Mesenteric fat pad (tissue), 1 donor: Measurements from ENCODE around the gene SLC39A11. TPM values are rescaled to one million over a fixed set of nuclear protein-coding genes. Genes with fewer than 3 reads are reported as not detected.

Source experiments
- DNase-seq: peaks from one replicate; pipeline ENCODE4 v3.0.0-alpha.2; 2020; ENCODE audit warnings: low spot score
- total RNA-seq: library from RNA; stranded (reverse); fragmentation: NEBNext Ultra II Directional; extraction: Animal tissue kit (Norgen Biotek cat#: 25700); gene quantifications from one replicate; pipeline ENCODE4 v1.2.1, GENCODE V29; 2021
- donor health status: DM: yes; HTN: yes; CAD: no.

The SLC39A11 gene
- total RNA-seq, 1 donor from 2014 or later: 36.2 TPM

DNA sequence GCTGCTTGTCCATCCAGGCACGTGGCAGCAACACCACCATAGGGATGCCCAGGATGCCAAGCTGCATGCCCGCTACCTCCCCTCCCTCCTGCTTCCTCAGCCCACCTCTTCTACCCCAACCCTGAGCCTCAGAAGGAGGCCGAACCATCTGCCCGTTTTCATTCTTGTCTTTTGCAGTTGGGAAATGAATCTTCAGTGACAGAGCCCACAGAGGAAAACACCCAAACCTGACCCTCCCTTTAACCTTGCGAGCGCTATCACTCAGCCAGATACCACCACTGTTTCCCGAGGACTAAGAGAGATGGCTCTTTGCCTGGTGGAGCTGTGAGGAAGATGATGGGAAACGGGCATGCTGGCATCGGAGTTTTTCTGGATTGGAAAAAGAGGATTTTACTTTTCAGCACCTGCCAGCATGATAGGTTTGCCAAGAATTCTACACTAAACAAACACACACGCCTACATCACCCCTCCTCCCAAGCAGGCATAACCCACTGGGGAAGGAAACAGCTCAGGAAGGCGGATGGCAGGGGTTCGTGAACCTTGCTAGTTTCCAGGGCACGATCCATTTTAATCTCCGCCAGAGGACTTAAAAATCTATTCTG is 457.4 kb downstream of the SLC39A11 start:
- DNase-seq: no peak

GRCh38 chr17:72634621-72635020 is 457.9 kb downstream of the SLC39A11 start:
- DNase-seq: no peak

DNA sequence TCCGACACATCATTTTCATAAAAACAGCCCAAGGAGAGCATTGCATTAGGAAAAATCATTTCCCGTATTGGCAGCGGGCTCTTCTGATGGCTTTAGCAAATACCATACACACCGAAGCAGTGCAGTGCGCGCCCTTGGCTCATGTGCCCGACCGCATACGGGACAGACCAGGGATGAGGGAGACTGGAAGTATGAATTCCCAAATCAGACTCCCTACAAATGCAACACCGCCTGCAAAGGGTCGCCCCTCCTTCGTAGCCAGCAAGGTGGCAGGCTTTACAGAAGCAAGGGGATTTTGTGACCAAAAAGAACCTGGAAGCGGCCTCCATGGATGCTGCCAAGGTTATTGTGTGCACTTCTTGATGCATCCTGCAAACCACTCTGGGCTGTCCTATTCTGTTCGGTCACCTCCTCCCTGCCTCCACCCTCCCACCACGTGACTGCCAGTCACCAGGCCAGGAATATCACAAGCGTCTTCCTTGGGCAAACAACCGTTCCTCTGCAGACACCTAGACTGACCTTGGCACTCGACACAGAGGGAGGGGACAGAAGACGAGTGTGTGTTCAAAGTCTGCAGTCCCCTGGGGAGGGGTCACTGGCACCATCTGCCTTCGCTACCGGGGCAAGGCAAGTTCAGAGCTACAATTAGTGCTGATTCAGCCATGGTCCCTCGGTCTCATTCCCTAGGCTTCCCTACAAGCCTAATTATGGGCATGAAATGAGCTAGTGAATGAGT is 460.4 kb downstream of the SLC39A11 start:
- DNase-seq: no peak

- no peak for DNase-seq
Observed at GRCh38 chr17:72631568-72631948, 460.9 kb downstream of the SLC39A11 start.

DNA sequence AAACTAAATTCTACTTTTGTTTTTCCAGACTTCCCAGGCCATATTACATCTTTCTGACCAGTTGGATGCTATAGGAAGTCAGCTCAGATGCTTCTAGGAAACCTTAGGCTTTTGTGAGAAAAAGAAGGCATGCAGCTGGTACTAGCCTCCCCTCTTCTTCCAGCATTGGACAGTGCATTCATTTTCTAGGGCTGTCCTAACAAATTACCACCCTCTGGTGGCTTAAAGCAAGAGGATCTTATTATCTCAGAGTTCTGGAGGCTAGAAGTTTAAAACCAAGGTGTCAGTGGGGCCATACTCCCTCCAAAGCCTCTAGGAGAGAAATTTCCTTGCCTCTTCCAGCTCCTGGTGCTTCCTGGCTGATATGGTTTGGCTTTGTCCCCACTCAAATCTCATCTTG is 467.8 kb downstream of the SLC39A11 start:
- no peak for DNase-seq

DNA sequence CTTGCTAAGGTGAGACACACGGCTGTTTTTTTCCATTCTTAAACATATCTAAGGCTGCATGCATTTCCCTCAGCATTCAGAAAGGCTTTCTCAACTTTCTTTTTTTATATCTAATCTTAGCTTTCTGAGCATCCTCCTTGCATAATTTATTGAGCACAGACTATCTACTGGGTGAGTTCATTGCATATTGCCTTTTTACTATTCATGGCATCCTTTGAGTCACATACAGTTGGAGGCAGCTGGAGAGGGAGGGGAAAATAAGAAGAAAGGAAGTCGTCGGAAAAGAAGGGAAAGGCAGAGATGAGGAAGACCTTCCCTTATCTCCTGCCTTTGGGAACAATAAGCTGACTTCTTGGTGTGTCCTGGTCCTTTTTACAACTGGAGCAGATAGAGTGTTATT is 468.3 kb downstream of the SLC39A11 start:
- no peak for DNase-seq

GRCh38 chr17:72622661-72623433 is 469.6 kb downstream of the SLC39A11 start:
- DNase-seq: no peak

- DNase-seq: no peak
Observed at GRCh38 chr17:72619976-72620650, 472.4 kb downstream of the SLC39A11 start.

- DNase-seq: no peak
Observed at GRCh38 chr17:72618001-72618509, 474.4 kb downstream of the SLC39A11 start.

- DNase-seq: no peak
Observed at GRCh38 chr17:72617557-72617956, 474.9 kb downstream of the SLC39A11 start.

DNA sequence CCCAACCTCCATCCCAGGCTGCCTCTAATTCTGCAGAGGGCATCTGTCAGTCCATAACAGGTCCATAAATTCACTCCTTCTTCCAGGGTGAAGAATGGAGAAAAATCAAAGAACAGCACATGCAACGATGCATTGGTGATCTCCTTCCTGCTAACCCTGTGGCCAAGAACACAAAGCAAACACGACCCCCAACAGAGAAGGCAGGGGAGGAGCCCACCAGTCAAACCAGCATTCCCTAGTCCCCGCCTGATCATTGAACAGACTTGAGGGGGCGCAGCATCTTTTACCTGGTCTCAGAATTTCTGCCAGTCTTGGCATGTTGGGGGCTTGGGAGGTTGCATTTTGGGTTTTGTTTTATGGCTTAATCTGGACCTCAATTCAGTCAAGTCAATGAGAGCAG is 476.0 kb downstream of the SLC39A11 start:
- DNase-seq: no peak

DNA sequence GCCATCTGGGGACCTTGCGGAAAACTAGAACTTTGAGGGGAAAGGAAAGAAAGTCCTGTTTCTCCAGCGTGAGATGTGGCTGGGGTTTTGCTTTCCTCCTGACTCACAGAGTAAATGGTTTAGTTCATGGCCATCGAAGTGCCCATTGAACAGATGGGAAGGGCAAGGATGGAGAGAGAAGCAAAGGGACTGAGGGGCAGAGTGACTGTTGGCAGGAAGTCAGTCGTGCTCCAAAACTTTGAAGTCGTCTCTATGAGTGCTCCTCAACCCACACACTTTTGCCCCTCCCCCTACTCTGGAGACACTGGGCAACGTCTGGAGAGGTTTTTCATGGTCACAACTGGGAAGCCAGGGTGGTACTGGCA is 476.9 kb downstream of the SLC39A11 start:
- DNase-seq: no peak

DNA sequence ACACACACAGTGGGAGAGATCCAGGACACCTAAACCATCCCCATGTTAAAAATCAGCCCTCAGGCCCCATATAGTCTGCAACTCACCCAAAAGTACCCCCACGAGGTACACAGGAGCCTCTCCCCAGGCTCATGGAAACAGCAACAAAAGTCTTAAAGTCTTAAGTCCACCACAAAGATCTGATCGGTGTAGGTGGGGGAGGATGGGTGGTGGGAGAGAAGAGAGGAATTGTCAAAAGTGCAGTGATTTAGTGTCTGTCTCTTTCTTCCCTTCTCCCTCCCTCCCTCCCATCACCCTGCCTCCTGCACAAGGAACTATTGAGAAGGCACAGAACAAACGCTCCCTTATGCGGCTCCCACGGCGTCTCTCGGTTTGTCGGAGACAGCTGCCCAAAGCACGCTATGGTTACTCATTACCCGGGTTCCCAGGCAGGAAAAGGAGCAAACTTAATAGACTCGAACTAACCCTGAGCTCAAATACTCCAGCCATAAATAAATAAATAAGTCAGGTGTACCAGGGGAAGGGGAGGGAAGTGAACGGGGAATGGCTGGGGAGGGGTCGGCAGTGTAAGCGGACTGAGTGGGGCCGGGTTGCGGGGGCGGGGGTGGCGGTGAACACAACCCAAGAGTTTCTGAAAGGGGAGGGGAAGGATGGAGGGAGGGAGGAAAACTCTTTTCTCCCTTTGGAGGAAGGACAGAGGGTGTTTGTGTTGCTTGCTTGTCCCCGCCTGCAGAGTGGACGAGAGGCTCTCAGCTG is 477.4 kb downstream of the SLC39A11 start:
- DNase-seq: no peak

DNA sequence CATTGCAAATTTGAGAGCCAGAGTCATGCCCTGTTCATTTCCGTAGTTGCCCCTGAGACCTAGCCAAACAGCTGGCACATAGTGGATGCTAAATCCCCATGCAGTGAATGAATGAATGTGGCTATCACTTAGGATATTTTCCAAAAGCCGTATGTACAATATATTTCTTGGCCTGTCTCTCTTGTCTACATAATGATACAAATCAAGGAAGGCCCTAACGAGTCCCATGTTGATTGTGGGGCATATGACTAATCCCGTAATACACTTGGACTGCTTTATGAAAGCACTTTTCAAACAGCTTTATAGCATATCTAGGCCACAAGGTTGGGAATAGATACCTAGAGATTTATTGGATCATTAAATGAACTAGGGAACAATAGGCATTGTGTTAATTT is 478.0 kb downstream of the SLC39A11 start:
- DNase-seq: no peak

GRCh38 chr17:72613806-72614292 is 478.6 kb downstream of the SLC39A11 start:
- DNase-seq: no peak

- no peak for DNase-seq
Observed at GRCh38 chr17:72613396-72613795, 479.1 kb downstream of the SLC39A11 start.

DNA sequence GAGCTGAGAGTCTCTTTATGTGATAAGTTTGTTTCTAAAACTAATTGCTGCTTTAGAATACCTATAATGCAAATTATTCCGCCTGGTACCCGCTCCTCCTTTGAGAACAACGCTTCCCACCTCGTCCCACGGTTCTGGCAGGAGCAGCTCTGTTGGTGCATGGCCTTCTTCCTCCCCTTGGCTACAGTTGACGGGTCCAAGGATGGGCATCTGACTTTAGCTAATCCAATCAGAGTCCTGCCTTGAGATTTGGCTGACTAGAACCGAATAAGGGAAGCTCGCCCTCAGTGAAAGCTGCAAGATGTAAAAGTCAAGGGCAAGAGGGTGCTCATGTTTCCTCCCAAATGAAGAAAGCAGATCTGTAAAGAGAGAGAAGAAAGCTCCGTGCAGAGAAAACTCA is 481.3 kb downstream of the SLC39A11 start:
- no peak for DNase-seq

DNA sequence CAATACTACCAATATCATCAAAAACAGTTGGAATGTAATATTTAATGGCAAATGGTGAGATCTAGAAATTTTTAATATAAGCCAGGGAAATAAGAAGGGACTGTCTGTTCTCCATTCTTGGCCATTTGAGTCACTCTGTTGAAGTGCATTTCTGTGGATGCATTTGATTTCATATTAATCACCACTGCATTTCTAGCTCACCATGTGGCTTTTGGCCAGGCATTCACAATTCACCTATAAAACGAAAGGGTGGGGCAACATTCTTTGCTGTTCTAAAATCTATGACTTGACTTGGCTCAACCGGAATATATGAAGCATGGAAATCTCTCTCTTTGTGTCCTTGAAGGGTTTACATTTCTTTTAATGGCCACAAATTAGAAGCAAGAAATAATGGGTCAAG is 483.0 kb downstream of the SLC39A11 start:
- DNase-seq: no peak

DNA sequence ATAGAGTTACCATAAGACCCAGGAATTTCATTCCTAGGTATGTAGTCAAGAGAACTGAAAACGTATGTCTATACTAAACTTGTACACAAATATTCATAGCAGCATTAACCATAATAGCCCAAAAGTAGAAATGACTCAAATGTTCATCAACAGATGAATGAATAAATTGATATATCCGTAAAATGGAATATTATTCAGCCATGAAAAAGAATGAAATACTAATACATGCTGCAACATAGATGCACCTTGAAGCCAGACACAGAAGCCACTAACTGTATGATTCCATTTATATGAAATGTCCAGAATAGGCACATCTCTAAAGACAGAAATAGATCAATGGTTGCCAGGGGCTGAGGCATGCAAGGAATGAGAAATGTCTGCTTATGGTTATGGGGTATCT is 484.1 kb downstream of the SLC39A11 start:
- DNase-seq: no peak

- DNase-seq: no peak
Observed at GRCh38 chr17:72606656-72607055, 485.8 kb downstream of the SLC39A11 start.

DNA sequence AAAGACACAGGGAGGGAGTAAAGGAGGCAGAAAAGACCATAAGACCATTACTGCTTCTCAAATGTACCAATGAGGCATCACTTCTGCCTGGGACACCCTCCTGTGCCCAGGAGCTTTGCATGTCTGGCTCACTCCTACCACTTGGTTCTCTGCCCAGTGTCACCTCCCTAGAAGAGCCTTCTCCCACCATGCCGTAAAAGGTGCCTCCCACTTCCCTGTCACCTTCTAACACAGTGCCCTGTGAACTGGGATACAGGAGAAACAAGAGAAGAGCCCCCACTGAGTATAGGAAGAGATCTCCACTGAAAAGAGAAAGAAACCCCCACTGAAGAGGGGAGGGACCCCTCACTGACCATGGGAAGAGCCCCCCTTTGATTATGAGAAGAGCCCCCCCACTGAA is 486.9 kb downstream of the SLC39A11 start:
- DNase-seq: no peak
